BLaER1 treated with 17β-estradiol and CSF1 and Interleukin-3, amounts not matched to agents 10 nM and 100 nM (cell line): ENCODE measurements around the gene POLA1.

ENCODE experiments used
- H3K27ac ChIP-seq, 11 experiments: shearing (Covaris generic); formaldehyde crosslinking; 2 replicates each; pipeline ENCODE4 v1.8.1; 2022
- H3K27me3 ChIP-seq, 11 experiments: shearing (Covaris generic); formaldehyde crosslinking; 2 replicates each; pipeline ENCODE4 v1.8.1; 2022
- H3K36me3 ChIP-seq, 11 experiments: shearing (Covaris generic); formaldehyde crosslinking; 2 replicates each; pipeline ENCODE4 v1.8.1; 2022
- H3K4me1 ChIP-seq, 10 experiments: shearing (Covaris generic); formaldehyde crosslinking; 2 replicates each; pipeline ENCODE4 v1.8.1; 2022
- H3K4me2 ChIP-seq, 11 experiments: shearing (Covaris generic); formaldehyde crosslinking; 2 replicates each; pipeline ENCODE4 v1.8.1; 2022
- H3K4me3 ChIP-seq, 10 experiments: shearing (Covaris generic); formaldehyde crosslinking; 2 replicates each; pipeline ENCODE4 v1.8.1; 2022
- H3K9ac ChIP-seq, 11 experiments: shearing (Covaris generic); formaldehyde crosslinking; 2 replicates each; pipeline ENCODE4 v1.8.1; 2022
- H3K9me3 ChIP-seq, 11 experiments: shearing (Covaris generic); formaldehyde crosslinking; replicated peaks in 1 of 11; 2 replicates each; pipeline ENCODE4 v1.8.1; 2022
- H4K20me1 ChIP-seq, 11 experiments: shearing (Covaris generic); formaldehyde crosslinking; 2 replicates each; pipeline ENCODE4 v1.8.1; 2022
- Cebpa-rat ChIP-seq, 11 experiments: shearing (Covaris generic); IDR thresholded peaks; 2 replicates each; pipeline ENCODE4 v1.8.1; 2022

The POLA1 gene

DNA sequence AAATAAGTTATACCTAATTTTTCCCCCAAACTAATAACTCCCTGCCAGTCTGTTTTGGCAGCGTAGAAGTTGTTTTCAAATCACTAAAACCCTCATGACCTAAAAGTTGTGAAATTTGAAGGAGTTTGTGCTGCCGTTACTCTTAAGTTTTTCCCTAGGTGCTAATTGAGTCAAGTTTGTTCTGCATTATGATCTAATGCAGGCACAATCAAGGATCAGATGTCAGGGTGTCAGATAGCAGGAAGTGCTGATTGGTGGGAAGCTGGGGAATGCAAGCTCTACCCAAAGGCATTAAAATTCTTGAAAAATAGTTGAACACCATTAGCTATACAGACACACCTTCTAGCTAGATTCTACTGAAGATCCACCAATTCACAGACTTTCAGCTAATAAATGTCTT is 270.1 kb downstream of the POLA1 start:
- Histone ChIP-seq H3K9me3 (no peaks in the 10 kb centered on the region), H3K4me1 (no peaks in the 10 kb centered on the region), H3K9ac (no peak overlapping the region), H3K27me3 (peaks cover 83 to 100% (median 96%) of the 10 kb centered on the region in 11 experiments), H3K4me3 (no peak overlapping the region), H3K36me3 (no peaks in the 10 kb centered on the region), H3K27ac (no peak overlapping the region), H4K20me1 (peaks cover 0 to 6% (median 0%) of the 10 kb centered on the region in 11 experiments; a peak in 2 of 22 replicates), H3K4me2 (no peak overlapping the region)
- TF ChIP-seq Cebpa-rat (IDR thresholded peaks at IDR 0.05): no peak

DNA sequence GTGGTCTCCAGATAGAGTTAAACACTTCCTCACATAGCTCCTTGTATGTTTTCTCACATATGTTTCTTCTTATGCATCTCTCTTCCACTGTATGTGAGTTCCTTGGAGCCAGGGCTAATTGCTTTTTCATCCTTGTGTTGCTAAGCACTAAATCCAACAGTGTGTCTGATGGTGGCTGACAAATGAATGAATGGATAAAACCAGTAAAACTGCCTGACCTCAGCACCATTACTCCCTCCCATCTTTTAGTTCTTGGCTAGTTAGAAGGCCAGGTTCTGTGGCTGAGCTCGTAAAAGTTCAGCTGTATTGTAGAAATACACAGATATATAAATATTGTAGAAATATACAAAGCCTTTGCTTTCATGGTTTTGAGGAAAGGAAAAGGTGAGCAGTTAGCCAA is 271.7 kb downstream of the POLA1 start:
- peaks cover 0 to 4% (median 0%) of the 10 kb centered on the region in 11 experiments; a peak in 1 of 22 replicates for H3K36me3 ChIP-seq
- H3K4me1 ChIP-seq: no peaks in the 10 kb centered on the region
- H3K27me3 ChIP-seq: peaks cover 76 to 99% (median 95%) of the 10 kb centered on the region in 11 experiments
- H3K4me3 ChIP-seq: no peak overlapping the region
- no peak overlapping the region for H3K4me2 ChIP-seq
- no peak overlapping the region for H3K27ac ChIP-seq
- H4K20me1 ChIP-seq: peaks cover 0 to 6% (median 0%) of the 10 kb centered on the region in 11 experiments; a peak in 2 of 22 replicates
- no peak for TF ChIP-seq Cebpa-rat (IDR thresholded peaks at IDR 0.05)
- H3K9ac ChIP-seq: no peak overlapping the region
- H3K9me3 ChIP-seq: peaks cover 0 to 7% (median 4%) of the 10 kb centered on the region in 11 experiments; a peak in 7 of 22 replicates

DNA sequence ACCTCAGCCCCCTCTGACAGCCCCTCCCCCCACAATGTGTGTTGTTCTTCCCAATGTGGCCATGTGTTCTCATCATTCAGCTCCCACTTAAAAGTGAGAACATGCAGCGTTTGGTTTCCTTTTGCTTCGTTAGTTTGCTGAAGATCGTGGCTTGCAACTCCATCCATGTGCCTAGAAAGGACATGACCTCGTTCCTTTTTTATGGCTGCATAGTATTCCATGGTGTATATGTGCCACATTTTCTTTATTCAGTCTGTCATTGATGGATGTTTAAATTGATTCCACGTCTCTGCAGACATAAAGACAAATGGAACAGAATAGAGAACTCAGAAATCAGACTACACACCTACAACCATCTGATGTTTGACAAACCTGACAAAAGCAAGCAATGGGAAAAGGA is 276.1 kb downstream of the POLA1 start:
- H3K36me3 ChIP-seq: peaks cover 0 to 4% (median 0%) of the 10 kb centered on the region in 11 experiments; a peak in 1 of 22 replicates
- TF ChIP-seq Cebpa-rat (IDR thresholded peaks at IDR 0.05): no peak
- no peak overlapping the region for H3K4me2 ChIP-seq
- no peaks in the 10 kb centered on the region for H3K4me1 ChIP-seq
- no peak overlapping the region for H3K27ac ChIP-seq
- no peak overlapping the region for H3K4me3 ChIP-seq
- H3K27me3 ChIP-seq: peaks cover 76 to 100% (median 94%) of the 10 kb centered on the region in 11 experiments
- H4K20me1 ChIP-seq: peaks cover 0 to 6% (median 0%) of the 10 kb centered on the region in 11 experiments; a peak in 1 of 22 replicates
- no peak overlapping the region for H3K9ac ChIP-seq
- H3K9me3 ChIP-seq: peaks cover 0 to 7% (median 4%) of the 10 kb centered on the region in 11 experiments; a peak in 7 of 22 replicates

DNA sequence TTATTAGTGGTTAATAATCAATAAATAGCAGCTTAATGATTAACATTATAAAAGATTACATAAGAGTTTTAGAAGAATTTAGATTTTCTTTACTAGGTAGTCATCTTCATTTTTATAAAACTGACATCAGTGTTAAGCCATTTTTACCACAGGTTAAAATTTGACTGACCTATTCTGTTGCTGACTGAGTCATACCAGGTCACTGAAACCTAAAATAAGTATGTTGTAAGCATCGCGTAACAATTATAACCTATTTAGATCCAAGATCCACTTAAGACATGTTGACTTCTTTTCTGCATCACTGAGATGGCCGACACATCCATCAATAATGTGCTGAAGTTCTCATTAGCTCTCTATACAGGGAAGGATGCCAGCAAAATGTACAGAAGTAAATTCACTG is 285.4 kb downstream of the POLA1 start:
- peaks cover 0 to 13% (median 0%) of the 10 kb centered on the region in 11 experiments; a peak in 4 of 22 replicates for H4K20me1 ChIP-seq
- peaks cover 93 to 100% (median 98%) of the 10 kb centered on the region in 11 experiments for H3K27me3 ChIP-seq
- no peak overlapping the region for H3K4me3 ChIP-seq
- H3K4me2 ChIP-seq: no peak overlapping the region
- no peaks in the 10 kb centered on the region for H3K4me1 ChIP-seq
- no peak overlapping the region for H3K27ac ChIP-seq
- H3K9ac ChIP-seq: no peak overlapping the region
- no peaks in the 10 kb centered on the region for H3K9me3 ChIP-seq
- no peak for TF ChIP-seq Cebpa-rat (IDR thresholded peaks at IDR 0.05)
- H3K36me3 ChIP-seq: no peaks in the 10 kb centered on the region; a peak in 2 of 22 replicates

DNA sequence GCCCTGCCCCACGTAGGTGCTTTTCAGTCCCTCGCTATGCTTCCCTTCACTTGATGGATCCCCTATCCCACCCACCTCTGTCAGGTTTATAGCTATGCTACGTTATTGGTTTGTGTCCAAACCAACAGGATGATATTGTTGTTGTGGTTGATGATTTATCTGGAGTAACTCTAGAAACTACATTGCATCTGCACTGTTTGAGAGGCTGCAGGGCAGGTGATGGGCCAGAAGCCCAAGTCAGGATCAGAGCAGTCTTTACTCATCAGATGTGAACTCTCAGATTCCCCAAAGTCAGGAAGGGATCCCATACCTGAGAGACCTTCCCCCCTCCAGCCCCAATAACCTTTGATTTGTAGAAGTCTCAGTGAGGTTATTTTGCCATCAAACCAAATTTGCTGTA is 287.3 kb downstream of the POLA1 start:
- Histone ChIP-seq H3K4me1 (no peaks in the 10 kb centered on the region), H3K4me2 (no peak overlapping the region), H3K9ac (no peak overlapping the region), H3K27me3 (peaks cover 93 to 100% (median 98%) of the 10 kb centered on the region in 11 experiments), H3K27ac (no peak overlapping the region), H3K36me3 (no peaks in the 10 kb centered on the region; a peak in 2 of 22 replicates), H3K4me3 (no peak overlapping the region), H3K9me3 (no peaks in the 10 kb centered on the region), H4K20me1 (peaks cover 0 to 13% (median 0%) of the 10 kb centered on the region in 11 experiments; a peak in 4 of 22 replicates)
- TF ChIP-seq Cebpa-rat (IDR thresholded peaks at IDR 0.05): no peak

DNA sequence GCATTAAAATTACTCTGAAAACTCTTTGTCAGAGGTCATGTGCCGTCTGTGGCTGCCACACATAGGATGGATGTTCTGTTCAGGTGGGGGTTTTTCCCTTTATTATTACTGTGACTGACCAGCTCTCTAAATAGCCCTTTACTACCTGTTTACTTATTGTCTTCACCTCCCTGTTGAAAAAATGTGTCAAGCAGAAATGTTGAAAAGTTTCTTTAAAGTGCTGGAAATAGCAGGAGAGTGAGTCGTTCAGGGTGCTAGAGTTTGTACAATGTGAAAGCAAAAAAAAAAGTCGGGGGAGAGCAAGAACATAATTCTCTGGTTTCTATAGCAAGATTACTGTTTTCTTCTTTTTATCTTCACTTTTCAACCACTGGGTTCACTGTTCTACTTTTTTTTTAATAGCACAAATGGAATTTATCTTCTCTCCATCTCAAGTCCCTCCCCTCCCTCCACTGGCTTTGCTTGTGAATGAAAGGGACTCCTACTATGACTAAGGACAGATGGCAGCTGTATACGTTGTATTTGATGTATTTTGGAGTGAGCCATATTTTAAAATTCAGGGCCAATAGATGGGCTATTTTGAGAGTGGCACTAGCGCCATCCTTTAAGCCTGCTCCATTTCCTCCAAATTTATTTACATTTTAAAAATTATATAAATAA is 288.7 kb downstream of the POLA1 start:
- Histone ChIP-seq H4K20me1 (peaks cover 0 to 7% (median 0%) of the 10 kb centered on the region in 11 experiments; a peak in 3 of 22 replicates), H3K27ac (no peak overlapping the region), H3K4me3 (no peak overlapping the region), H3K4me1 (no peaks in the 10 kb centered on the region), H3K4me2 (no peak overlapping the region), H3K27me3 (peaks cover 93 to 100% (median 98%) of the 10 kb centered on the region in 11 experiments), H3K36me3 (peaks cover 0 to 8% (median 0%) of the 10 kb centered on the region in 11 experiments; a peak in 4 of 22 replicates), H3K9ac (no peak overlapping the region), H3K9me3 (no peaks in the 10 kb centered on the region)
- TF ChIP-seq Cebpa-rat (IDR thresholded peaks at IDR 0.05): no peak

DNA sequence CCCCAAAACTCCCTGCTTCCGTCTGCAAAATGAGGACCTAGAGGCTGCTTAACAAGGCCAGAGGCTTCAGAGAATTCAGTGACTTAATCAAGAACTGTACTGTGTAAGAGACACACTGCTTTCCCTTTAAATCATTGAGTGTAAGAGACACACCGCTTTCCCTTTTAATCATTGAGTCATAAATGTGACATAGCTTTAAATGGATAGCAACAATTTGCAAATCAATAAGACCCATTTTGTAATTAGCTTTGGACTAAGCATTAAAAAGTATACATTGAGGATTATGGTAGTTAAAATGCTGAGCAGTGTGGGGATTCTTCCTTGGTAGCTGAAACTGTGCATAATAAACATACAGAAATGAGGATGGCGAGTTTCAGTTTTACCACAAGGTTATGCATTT is 290.2 kb downstream of the POLA1 start:
- Histone ChIP-seq H3K4me1 (no peaks in the 10 kb centered on the region), H3K36me3 (peaks cover 0 to 17% (median 0%) of the 10 kb centered on the region in 11 experiments; a peak in 5 of 22 replicates), H3K27me3 (peaks cover 93 to 100% (median 98%) of the 10 kb centered on the region in 11 experiments), H4K20me1 (peaks cover 0 to 12% (median 0%) of the 10 kb centered on the region in 11 experiments; a peak in 3 of 22 replicates), H3K4me2 (no peak overlapping the region), H3K9me3 (no peaks in the 10 kb centered on the region), H3K27ac (no peak overlapping the region), H3K4me3 (no peak overlapping the region), H3K9ac (no peak overlapping the region)
- no peak for TF ChIP-seq Cebpa-rat (IDR thresholded peaks at IDR 0.05)

DNA sequence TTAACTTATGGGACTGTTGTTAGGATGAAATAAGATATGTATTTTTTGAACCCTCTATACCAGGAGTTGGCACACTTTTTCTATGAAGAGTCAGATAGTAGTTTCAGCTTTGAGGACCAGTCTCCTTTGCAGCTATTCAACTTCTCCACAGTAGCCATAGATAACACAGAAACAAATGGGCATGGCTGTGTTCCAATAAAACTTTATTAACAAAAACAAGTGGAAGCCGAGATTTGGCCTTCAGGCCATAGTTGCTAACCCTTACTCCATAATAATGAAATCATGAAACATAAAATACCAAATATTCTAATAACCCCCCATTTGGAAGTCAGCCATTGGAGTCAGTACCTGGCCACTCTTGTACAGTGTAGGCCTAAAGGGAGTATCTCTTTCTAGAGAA is 291.4 kb downstream of the POLA1 start:
- no peak overlapping the region for H3K27ac ChIP-seq
- H3K9me3 ChIP-seq: no peaks in the 10 kb centered on the region
- H3K4me2 ChIP-seq: no peak overlapping the region
- peaks cover 0 to 12% (median 0%) of the 10 kb centered on the region in 11 experiments; a peak in 2 of 22 replicates for H4K20me1 ChIP-seq
- peaks cover 93 to 100% (median 98%) of the 10 kb centered on the region in 11 experiments for H3K27me3 ChIP-seq
- TF ChIP-seq Cebpa-rat (IDR thresholded peaks at IDR 0.05): no peak
- H3K36me3 ChIP-seq: peaks cover 0 to 17% (median 0%) of the 10 kb centered on the region in 11 experiments; a peak in 3 of 22 replicates
- no peaks in the 10 kb centered on the region for H3K4me1 ChIP-seq
- no peak overlapping the region for H3K4me3 ChIP-seq
- H3K9ac ChIP-seq: no peak overlapping the region

DNA sequence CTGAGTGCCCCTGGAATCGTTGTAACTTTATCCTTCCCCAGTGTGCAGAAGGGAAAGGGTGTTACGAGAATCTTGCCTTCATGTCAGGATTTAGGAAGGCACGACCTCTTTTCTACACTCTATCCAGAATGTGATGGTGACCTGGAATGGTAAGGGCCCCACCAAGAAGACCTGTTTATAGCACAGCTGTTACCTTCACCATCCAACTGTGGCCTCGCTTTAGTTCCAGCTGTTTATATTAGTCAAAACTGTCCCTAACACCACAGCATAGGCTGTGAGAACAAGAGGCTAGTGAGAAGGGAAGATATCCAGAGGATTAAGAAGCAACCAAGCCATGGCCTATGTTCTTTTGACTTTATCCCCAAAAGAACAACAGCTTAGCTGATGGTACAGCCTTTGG is 294.0 kb downstream of the POLA1 start:
- Histone ChIP-seq H3K9me3 (no peaks in the 10 kb centered on the region), H3K36me3 (peaks cover 0 to 17% (median 0%) of the 10 kb centered on the region in 11 experiments; a peak in 3 of 22 replicates), H3K27me3 (peaks cover 94 to 100% (median 98%) of the 10 kb centered on the region in 11 experiments), H3K4me1 (no peaks in the 10 kb centered on the region), H3K4me3 (no peak overlapping the region), H3K27ac (no peak overlapping the region), H3K9ac (no peak overlapping the region), H3K4me2 (no peak overlapping the region), H4K20me1 (peaks cover 0 to 13% (median 0%) of the 10 kb centered on the region in 11 experiments; a peak in 3 of 22 replicates)
- TF ChIP-seq Cebpa-rat (IDR thresholded peaks at IDR 0.05): no peak
